H1 (cell line): ENCODE data around the gene ABCD1. TPM values are rescaled to one million over a fixed set of nuclear protein-coding genes. Genes with fewer than 3 reads are reported as not detected.

ENCODE experiments used
- CTCF ChIA-PET: fragments of 300-600 bp; sonication (Branson Sonifier 250); formaldehyde crosslinking; loops from one replicate; lab custom pipeline; 2021; ENCODE audit not compliant: partially characterized antibody; lab: Charles Lee
- POLR2A ChIA-PET: fragments of 300-600 bp; sonication (Branson Sonifier 250); formaldehyde crosslinking; loops from one replicate; lab custom pipeline; 2021; ENCODE audit warnings: inconsistent platforms; ENCODE audit not compliant: partially characterized antibody; lab: Charles Lee
- DNase-seq, 2 experiments: peaks; one replicate each; pipeline versions ENCODE4 v3.0.0 to v3.0.0-alpha.2; 2010 to 2022; ENCODE audit warnings: low spot score in 2 of 2, low read depth in 1 of 2, mixed read lengths in 1 of 2
- FAIRE-seq: peaks from 2 replicates; lab custom pipeline; 2011; peaks lifted over from hg19 to GRCh38; lab: Jason Lieb, UNC
- H2AFZ ChIP-seq: 2 replicates; pipeline ENCODE4 v1.8.1; 2012; ENCODE audit warnings: low read length, inconsistent platforms
- H2AK5ac ChIP-seq: 2 replicates; pipeline ENCODE4 v1.6.1; 2013; ENCODE audit warnings: low read depth, low read length
- H2BK120ac ChIP-seq: replicated peaks from 2 replicates; pipeline ENCODE3; 2013; ENCODE audit warnings: low read depth, low read length, inconsistent platforms
- H2BK12ac ChIP-seq: 2 replicates; pipeline ENCODE4 v1.6.1; 2013; ENCODE audit warnings: low read depth, low read length
- H2BK15ac ChIP-seq: 2 replicates; pipeline ENCODE4 v1.6.1; 2013; ENCODE audit warnings: low read length
- H2BK20ac ChIP-seq: 2 replicates; pipeline ENCODE4 v1.6.1; 2013; ENCODE audit warnings: low read length
- H2BK5ac ChIP-seq: 2 replicates; pipeline ENCODE4 v1.6.1; 2013; ENCODE audit warnings: low read depth, low read length
- H3K14ac ChIP-seq: 2 replicates; pipeline ENCODE4 v1.6.1; 2013; ENCODE audit warnings: inconsistent platforms; ENCODE audit not compliant: insufficient read length
- H3K18ac ChIP-seq: 2 replicates; pipeline ENCODE4 v1.6.1; 2013; ENCODE audit warnings: low read length; ENCODE audit errors: extremely low read depth
- H3K23ac ChIP-seq: 2 replicates; pipeline ENCODE4 v1.6.1; 2013; ENCODE audit warnings: inconsistent platforms; ENCODE audit not compliant: insufficient read length
- H3K23me2 ChIP-seq: 2 replicates; pipeline ENCODE4 v1.6.1; 2013; ENCODE audit warnings: low read depth, low read length
- H3K27ac ChIP-seq: 2 replicates; pipeline ENCODE4 v1.6.1; 2011; ENCODE audit warnings: low read depth, low read length, inconsistent platforms
- H3K27me3 ChIP-seq, 4 experiments: replicated peaks in 1 of 4; 1 replicate in 1 of 4; 2 replicates in 3 of 4; pipeline versions ENCODE4 v1.6.1 to v1.8.1; 2011 to 2013; ENCODE audit warnings: low read length in 3 of 4, mild to moderate bottlenecking in 3 of 4, inconsistent platforms in 2 of 4, mixed read lengths in 2 of 4, moderate library complexity in 1 of 4; ENCODE audit not compliant: control insufficient read depth in 3 of 4, insufficient read depth in 3 of 4; ENCODE audit errors: extremely low read depth in 1 of 4
- H3K36me3 ChIP-seq, 4 experiments: 2 replicates each; pipeline versions ENCODE4 v1.6.1 to v1.8.1; 2011 to 2013; ENCODE audit warnings: mild to moderate bottlenecking in 4 of 4, low read length in 3 of 4, moderate library complexity in 2 of 4, control low read depth in 1 of 4, inconsistent platforms in 1 of 4; ENCODE audit not compliant: insufficient read depth in 4 of 4, control insufficient read depth in 2 of 4
- H3K4ac ChIP-seq: replicated peaks from 2 replicates; pipeline ENCODE3; 2013; ENCODE audit warnings: low read length, low read depth, mixed read lengths, inconsistent platforms; ENCODE audit not compliant: insufficient read length
- H3K4me1 ChIP-seq, 4 experiments: replicated peaks in 1 of 4; 1 replicate in 1 of 4; 2 replicates in 3 of 4; pipeline versions ENCODE4 v1.6.1 to v1.8.1; 2011 to 2013; ENCODE audit warnings: low read length in 3 of 4, inconsistent platforms in 2 of 4, mixed read lengths in 1 of 4; ENCODE audit not compliant: insufficient read depth in 4 of 4, control insufficient read depth in 3 of 4
- H3K4me2 ChIP-seq, 2 experiments: 2 replicates each; pipeline versions ENCODE4 v1.6.1 to v1.8.1; 2011 to 2013; ENCODE audit warnings: low read depth in 2 of 2, low read length in 2 of 2, control low read depth in 1 of 2, inconsistent platforms in 1 of 2, mild to moderate bottlenecking in 1 of 2; ENCODE audit not compliant: insufficient read depth in 1 of 2
- H3K4me3 ChIP-seq, 4 experiments: fragments of 200-600, 300-600 bp in 1 of 4; sonication (generic), shearing (Covaris generic), sonication (Bioruptor Twin) in 1 of 4; 2 replicates each; pipeline versions ENCODE4 v1.5.1 to v1.8.1; 2011 to 2016; ENCODE audit warnings: low read length in 4 of 4, low read depth in 3 of 4, control low read depth in 2 of 4, inconsistent platforms in 2 of 4, mild to moderate bottlenecking in 2 of 4, mixed read lengths in 1 of 4, moderate library complexity in 1 of 4; ENCODE audit not compliant: insufficient read depth in 2 of 4; ENCODE audit errors: extremely low read depth in 1 of 4
- H3K56ac ChIP-seq: replicated peaks from 2 replicates; pipeline ENCODE3; 2013; ENCODE audit warnings: low read depth, mild to moderate bottlenecking, mixed read lengths, low read length, inconsistent platforms; ENCODE audit not compliant: insufficient read length
- H3K79me1 ChIP-seq: 2 replicates; pipeline ENCODE4 v1.6.1; 2013; ENCODE audit warnings: low read depth, low read length, control low read depth
- H3K79me2 ChIP-seq, 2 experiments: 2 replicates each; pipeline versions ENCODE4 v1.6.1 to v1.8.1; 2012 to 2013; ENCODE audit warnings: low read length in 2 of 2, mild to moderate bottlenecking in 2 of 2, inconsistent platforms in 1 of 2; ENCODE audit not compliant: insufficient read depth in 2 of 2, control insufficient read depth in 1 of 2
- H3K9ac ChIP-seq, 4 experiments: replicated peaks in 1 of 4; 1 replicate in 1 of 4; 2 replicates in 3 of 4; pipeline versions ENCODE4 v1.6.1 to v1.8.1; 2011 to 2013; ENCODE audit warnings: low read depth in 3 of 4, low read length in 3 of 4, control low read depth in 2 of 4, mild to moderate bottlenecking in 2 of 4, moderate library complexity in 2 of 4, inconsistent platforms in 1 of 4; ENCODE audit errors: extremely low read depth in 1 of 4
- H3K9me3 ChIP-seq, 2 experiments: 2 replicates each; pipeline versions ENCODE4 v1.6.1 to v1.8.1; 2012 to 2013; ENCODE audit warnings: mild to moderate bottlenecking in 2 of 2, moderate library complexity in 2 of 2, control low read depth in 1 of 2, inconsistent platforms in 1 of 2, low read depth in 1 of 2, low read length in 1 of 2, mixed read lengths in 1 of 2; ENCODE audit not compliant: insufficient read depth in 2 of 2
- H4K20me1 ChIP-seq, 2 experiments: replicated peaks in 1 of 2; 2 replicates each; pipeline versions ENCODE3 to v1.8.1; 2011 to 2013; ENCODE audit warnings: inconsistent platforms in 2 of 2, low read length in 2 of 2, mild to moderate bottlenecking in 1 of 2; ENCODE audit not compliant: insufficient read depth in 2 of 2, control insufficient read depth in 1 of 2
- H4K5ac ChIP-seq: 2 replicates; pipeline ENCODE4 v1.6.1; 2013; ENCODE audit warnings: low read length, low read depth, mixed read lengths, inconsistent platforms; ENCODE audit not compliant: insufficient read length
- H4K8ac ChIP-seq: 2 replicates; pipeline ENCODE4 v1.8.0; 2013; ENCODE audit warnings: mild to moderate bottlenecking, moderate library complexity, low read length, inconsistent platforms; ENCODE audit not compliant: insufficient read depth; ENCODE audit errors: extremely low read depth
- H4K91ac ChIP-seq: replicated peaks from 2 replicates; pipeline ENCODE3; 2013; ENCODE audit warnings: low read length, mixed read lengths, inconsistent platforms; ENCODE audit not compliant: insufficient read length
- RNF2 ChIP-seq: fragments of 200-900, 300-1000 bp; sonication (generic); IDR thresholded peaks from 2 replicates; pipeline ENCODE4 v1.7.1; 2016; ENCODE audit warnings: borderline replicate concordance, low read depth, mild to moderate bottlenecking, antibody characterized with exemption, low read length; ENCODE audit not compliant: poor library complexity, severe bottlenecking; ENCODE audit errors: missing control alignments
- WGBS, 2 experiments: shearing (Covaris generic) in 1 of 2; methylation state at CpG; one replicate each; pipeline versions ENCODE4 v1.1.6 to v1.1.7; 2013 to 2015; ENCODE audit warnings: low lambda C conversion rate in 2 of 2, mixed read lengths in 2 of 2, inconsistent platforms in 1 of 2, low coverage in 1 of 2, missing lambda C conversion rate in 1 of 2; ENCODE audit not compliant: insufficient replicate concordance in 2 of 2, insufficient coverage in 1 of 2, insufficient read length in 1 of 2; ENCODE audit errors: extremely low coverage in 1 of 2, missing lambda C conversion rate in 1 of 2; 5-methylcytosine and 5-hydroxymethylcytosine counted together
- polyA plus RNA-seq, 7 experiments: library from polyadenylated mRNA; depleted of rRNA in 3 of 7; stranded (reverse) in 5 of 7; unstranded in 2 of 7; fragments of >200 nt in 5 of 7; fragments of 200-250 nt in 2 of 7; gene quantifications; 1 replicate in 5 of 7; 2 replicates in 1 of 7; 4 replicates in 1 of 7; pipeline versions ENCODE4 v1.2.1 to v1.2.3, GENCODE V29; 2011 to 2013; ENCODE audit warnings: missing spikeins in 2 of 7, mixed read lengths in 2 of 7
- total RNA-seq: library from RNA; stranded (reverse); fragmentation: NEBNext Ultra II Directional; extraction: Animal tissue kit (Norgen Biotek cat#: 25700); gene quantifications from 2 replicates; pipeline ENCODE4 v1.2.1, GENCODE V29; 2021

ABCD1 gene
- total and polyA plus RNA-seq, 2 of the 8 experiments (the other 6 are each of a cell fraction or from before 2014, with no cell fraction given), result 3.1 to 6.6 TPM

DNA sequence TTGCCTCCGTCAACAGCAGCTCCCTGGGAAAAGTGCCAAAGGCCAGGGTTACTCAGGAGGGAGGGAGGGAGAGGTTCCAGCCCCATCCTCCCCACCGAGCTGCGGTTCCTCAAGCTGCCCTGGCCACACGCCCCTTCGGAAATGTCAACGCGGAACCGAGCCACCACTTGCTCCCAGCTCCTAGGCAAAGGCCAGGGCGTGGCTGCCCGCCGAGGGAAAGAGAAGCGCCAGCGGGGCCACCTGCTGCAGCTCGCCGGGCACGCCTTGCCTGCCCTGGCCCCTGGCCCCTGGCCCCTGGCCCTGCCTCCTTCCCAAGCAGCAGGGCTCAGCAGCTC, 21.7 kb upstream of the ABCD1 start:
- no peak overlapping the region for H2AK5ac ChIP-seq
- H3K9me3 ChIP-seq, result no peaks in the 10 kb centered on the region
- no peak overlapping the region for H2BK15ac ChIP-seq
- no peak overlapping the region for H2BK5ac ChIP-seq
- no peaks in the 10 kb centered on the region; a peak in 1 of 7 replicates for H3K4me1 ChIP-seq
- CTCF ChIA-PET, result interaction anchor here (1.4 to 3.9 kb wide), 3 partner anchors 16 to 94 kb away, joined by 3 to 10 read pairs (median 5); partner anchors contain the start of gene SLC6A8
- H3K79me1 ChIP-seq, result no peaks in the 10 kb centered on the region
- no peak for FAIRE-seq
- H4K5ac ChIP-seq, result no peak overlapping the region
- no peak overlapping the region for H3K4me2 ChIP-seq
- no peak overlapping the region for H3K4me3 ChIP-seq
- H3K79me2 ChIP-seq, result no peaks in the 10 kb centered on the region
- no peak overlapping the region for H4K8ac ChIP-seq
- TF ChIP-seq RNF2, result no peak
- TF ChIP-seq, all 59 proteins: peak for 0
- Histone ChIP-seq H3K9ac (no peak overlapping the region), H3K27ac (no peak overlapping the region), H3K18ac (no peak overlapping the region), H3K23ac (no peak overlapping the region), H2AFZ (no peak overlapping the region), H4K20me1 (no peaks in the 10 kb centered on the region), H3K56ac (no peak overlapping the region), H2BK20ac (no peak overlapping the region), H3K4ac (no peak overlapping the region), H3K23me2 (no peaks in the 10 kb centered on the region), H3K14ac (no peak overlapping the region), H4K91ac (no peak overlapping the region), H3K36me3 (peaks cover 0 to 23% (median 4%) of the 10 kb centered on the region in 4 experiments; a peak in 6 of 8 replicates), H2BK120ac (no peak overlapping the region), H3K27me3 (no peaks in the 10 kb centered on the region), H2BK12ac (no peak overlapping the region)
- DNase-seq, result no peak
- WGBS, 2 experiments, result 98% methylated on average over 7 of the region's 16 CpGs; no CpG with 5 or more reads in 1 of the 2 experiments
- POLR2A ChIA-PET, result no interaction called here
